NCI-H1092 treated with DMSO at 0.1 percent for 48 hours (cell line): ENCODE data around the gene EXOC3L2.
"Not testable (repeated sequence)": the region's sequence is repeated elsewhere in the genome, so short reads cannot be mapped to it uniquely, and the experiment has no call there.

Experiments used
- DNase-seq: peaks from one replicate; lab custom pipeline; 2025; lab: John Stamatoyannopoulos, UW

Gene EXOC3L2

DNA sequence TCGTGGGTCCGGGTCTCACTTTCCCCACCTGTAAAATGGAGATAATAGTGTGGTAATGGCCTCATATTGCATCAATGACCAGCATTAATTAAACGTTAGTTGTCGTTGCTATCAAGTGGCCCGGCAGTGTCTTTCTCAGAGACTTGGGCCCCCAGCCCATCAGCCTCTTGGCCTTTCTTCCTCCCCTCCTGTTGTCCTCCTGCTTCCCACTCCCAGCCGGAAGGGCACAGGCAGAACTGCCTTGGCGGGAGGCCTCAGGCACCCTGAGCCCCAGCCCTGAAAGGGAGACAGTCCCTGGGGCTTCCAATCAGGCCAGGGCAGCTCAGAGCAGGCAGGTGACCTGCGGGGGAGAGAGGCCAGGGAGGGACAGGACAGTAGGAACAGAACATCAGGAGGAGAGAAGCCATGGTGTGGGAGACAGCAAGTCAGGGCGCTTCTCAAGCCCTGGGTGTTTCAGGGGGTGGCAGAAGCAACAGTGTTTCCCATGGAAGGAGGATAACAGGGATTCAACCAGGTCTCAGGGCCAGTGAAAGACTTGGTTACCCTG lies 10.5 kb upstream of the EXOC3L2 start:
- no peak for DNase-seq

DNA sequence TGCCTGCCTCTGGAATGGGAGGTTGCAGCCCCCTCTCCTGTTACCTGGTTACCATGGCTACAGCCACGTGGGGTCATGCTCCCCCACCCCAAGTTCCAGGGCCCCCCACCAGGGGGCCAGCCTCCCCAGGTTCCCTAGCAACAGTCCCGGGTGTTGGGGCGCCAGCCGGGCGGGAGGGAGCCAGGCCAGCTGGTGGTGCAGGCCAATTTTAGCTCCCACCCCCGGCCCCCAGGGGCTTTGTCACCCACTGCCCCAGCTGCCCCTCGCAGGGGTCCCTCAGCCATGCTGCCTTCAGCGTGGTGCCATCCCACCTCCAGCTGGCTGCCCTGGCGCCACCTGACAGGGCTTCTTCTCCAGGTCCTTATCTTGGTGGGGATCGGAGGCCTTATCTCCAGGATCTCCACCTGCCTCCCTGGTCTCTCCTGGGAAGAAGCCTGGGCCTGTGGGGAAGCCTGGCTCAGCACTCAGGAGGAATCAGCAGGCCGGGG lies 8.9 kb upstream of the EXOC3L2 start:
- no peak for DNase-seq

DNA sequence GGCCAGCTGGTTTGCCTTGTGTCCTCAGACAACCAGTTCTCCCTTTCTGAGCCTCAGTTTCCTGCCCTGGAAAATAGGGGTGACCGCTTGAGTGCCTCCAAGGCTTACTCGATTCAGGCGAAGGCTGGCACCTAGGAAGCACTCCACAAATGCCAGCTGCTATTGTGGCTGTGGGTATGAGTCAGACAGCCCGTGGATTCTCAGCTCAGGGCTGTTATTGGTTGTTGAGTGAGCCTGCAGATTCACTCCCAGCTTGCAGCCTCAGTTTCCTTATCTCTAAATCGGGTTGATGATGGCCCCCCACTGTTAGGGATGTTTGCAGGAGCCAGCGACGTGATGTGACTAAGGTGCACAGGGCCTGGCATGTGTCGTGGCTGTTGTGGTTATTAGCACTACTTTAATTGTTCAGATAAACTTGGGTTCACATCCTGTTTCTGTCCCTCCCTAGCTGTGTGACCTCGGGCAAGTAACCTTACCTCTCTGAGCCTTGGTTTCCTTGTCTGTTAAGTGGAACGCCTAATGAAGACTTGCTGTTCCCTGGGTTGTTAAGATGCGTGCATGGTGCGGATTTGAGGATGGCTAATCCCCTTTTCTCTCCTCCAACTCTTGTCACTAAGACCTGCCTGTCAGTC lies 8.3 kb upstream of the EXOC3L2 start:
- DNase-seq: no peak

GRCh38 chr19:45251452-45252354 lies 6.5 kb upstream of the EXOC3L2 start:
- no peak for DNase-seq

GRCh38 chr19:45250832-45251451 lies 5.7 kb upstream of the EXOC3L2 start, which contains the start of gene MARK4:
TSS of gene MARK4 (plus strand) at chr19:45251271. CDS start at chr19:45251589, 318 bp downstream.
- peak; percentile 28 for DNase-seq

- no peak for DNase-seq
These were observed 5.1 kb upstream of the EXOC3L2 start for GRCh38 chr19:45250216-45250831.

- no peak for DNase-seq
These were observed 4.2 kb upstream of the EXOC3L2 start for GRCh38 chr19:45249261-45250033.

DNA sequence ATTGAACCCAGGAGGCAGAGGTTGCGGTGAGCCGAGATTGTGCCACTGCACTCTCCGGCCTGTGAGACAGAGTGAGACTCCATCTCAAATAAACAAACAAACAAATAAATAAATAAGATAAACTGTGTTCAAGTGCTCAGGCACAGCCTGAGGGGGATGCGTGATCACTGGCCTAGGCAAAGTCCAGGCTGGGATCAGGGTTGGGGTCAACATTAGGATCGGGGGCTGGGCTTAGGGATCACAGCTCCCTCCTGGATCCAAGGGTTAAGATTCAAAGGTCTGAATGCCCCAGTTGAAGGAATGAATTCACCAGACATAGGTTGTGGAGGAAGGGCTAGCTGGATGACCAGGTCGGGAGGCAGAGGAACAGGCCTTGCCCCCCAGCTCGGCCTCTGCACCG lies 1.9 kb upstream of the EXOC3L2 start:
- DNase-seq: no peak

GRCh38 chr19:45245826-45246225 lies 619 bp upstream of the EXOC3L2 start:
- no peak for DNase-seq

- DNase-seq: no peak
These were observed 943 bp downstream of the EXOC3L2 start for GRCh38 chr19:45244133-45244794.

DNA sequence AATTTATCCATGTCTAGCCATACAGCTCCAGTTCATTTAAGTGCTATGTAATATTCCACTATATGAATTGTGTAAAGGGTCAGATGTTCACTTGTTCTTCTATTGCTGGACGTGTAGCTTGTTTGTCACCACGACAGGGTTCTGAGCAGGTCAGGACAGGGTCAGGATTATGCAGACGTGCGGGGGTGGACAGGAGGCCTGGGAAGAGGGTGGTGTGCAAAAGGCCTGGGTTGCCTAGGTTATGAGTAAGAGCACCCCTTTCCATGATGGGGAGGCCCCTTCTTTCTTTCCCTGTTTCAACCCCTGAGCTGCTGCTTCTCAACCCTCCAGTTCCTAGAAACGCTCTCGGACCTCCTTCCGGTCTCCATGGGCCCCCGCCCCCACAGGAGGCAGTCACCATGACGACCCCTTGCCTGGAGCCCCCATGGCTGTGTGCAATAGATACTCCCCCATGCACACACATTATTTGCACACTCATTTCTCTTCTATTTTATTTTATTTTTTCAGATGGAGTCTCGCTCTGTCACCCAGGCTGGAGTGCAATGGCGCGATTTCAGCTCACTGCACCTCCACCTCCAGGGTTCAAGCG lies 2.0 kb downstream of the EXOC3L2 start:
- DNase-seq: no peak

DNA sequence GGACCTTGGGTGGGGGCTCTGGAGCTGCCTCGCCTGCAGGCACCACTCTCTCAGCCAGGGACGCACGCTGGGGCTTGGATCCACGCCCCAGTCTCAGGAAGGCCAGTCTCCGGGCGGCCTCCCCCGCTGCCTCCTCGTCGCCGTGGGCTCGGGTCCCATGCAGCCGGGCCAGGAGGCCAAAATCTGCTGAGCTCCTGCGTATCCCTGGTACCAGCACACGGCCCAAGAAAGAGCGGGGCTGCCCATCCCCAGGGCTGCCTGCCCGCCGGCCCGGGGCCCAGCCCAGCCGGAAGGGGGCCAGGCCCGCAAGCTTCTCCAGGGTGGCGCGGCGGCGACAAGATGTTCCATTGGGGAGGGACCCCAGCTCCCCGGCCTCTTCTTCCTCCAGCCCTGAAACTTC lies 6.7 kb downstream of the EXOC3L2 start:
- no peak for DNase-seq

GRCh38 chr19:45235485-45235884 lies 9.7 kb downstream of the EXOC3L2 start:
- no peak for DNase-seq

DNA sequence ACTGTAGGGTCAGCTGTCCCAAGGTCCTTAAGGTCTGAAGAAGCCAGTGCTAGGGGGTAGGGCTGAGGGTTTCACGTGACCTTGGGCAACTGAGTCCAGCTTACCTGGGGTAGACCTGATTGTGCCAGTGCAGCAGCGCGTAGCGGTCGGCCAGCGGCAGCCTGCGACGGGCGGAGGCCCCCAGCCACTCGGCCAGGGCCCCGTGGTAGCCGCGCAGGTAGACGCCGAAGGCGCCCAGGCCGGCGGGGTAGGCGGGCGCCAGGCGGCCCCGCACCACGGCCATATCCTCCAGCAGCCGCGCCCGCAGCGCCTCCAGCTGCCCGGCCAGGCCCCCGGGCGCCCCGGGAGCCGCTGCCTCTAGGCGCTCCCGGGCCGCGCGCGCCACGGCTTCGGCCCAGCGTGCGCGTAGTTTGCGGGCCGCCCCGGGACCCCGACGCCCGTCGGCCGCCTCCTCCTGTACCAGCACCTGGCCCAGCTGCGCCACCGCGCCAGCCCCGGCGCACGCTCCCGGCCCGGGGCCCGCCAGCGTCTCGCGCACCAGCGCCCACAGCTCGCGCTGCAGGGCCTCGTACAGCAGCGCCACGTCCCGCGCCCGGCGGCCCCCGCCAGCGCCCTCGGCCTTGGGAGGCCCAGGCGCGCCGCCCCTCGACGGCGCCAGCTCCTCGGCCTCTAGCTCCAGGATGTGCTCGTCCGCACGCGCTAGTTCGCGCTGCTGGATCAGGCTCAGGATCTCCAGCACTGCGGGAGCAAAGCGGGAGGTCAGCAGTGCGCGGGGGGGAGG lies 10.9 kb downstream of the EXOC3L2 start:
- no peak for DNase-seq

GRCh38 chr19:45231891-45232290 lies 13.3 kb downstream of the EXOC3L2 start:
- DNase-seq: no peak

DNA sequence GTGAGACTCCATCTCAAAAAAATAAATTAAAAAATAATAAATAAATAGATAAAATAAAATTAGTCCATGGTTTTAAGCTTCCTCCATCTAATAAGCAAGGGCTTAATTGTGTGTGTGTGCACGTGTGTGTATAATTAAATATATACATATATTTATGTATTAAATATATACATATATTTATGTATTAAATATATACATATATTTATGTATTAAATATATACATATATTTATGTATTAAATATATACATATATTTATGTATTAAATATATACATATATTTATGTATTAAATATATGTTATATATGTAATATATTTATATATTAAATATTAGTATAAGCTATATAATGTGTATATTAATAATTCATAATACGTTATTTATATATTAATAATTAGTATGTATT lies 16.2 kb downstream of the EXOC3L2 start:
- DNase-seq: not testable (repeated sequence)

DNA sequence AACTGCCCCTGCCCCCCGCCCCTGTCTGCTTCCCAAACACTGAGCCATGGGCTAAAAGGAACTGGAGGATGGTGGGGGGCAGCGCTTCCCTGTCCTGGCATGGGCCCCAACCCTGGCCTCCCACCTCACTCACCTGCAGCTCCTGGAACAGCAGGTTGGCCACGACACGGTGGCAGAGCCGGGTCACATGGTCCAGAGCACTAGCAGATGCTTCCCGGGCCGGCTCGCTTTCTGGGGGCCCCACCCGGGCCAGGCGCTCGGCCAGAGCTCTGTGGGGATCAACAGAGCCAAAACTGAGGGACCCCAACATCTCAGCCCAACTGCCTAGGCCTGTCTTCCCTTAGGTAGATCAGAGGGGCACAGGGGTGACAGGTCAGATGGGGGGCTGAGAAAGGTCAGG lies 20.6 kb downstream of the EXOC3L2 start:
- no peak for DNase-seq

GRCh38 chr19:45223879-45224278 lies 21.3 kb downstream of the EXOC3L2 start:
- DNase-seq: no peak

- no peak for DNase-seq
These were observed 22.5 kb downstream of the EXOC3L2 start for GRCh38 chr19:45222724-45223123.
